ENCODE results near the gene MRPL36. TPM values are rescaled to one million over a fixed set of nuclear protein-coding genes. Genes with fewer than 3 reads are reported as not detected.

Gene MRPL36
- total RNA-seq, 2 donors from 2014 or later, result 48.1 to 52.2 TPM

- H3K4me1 Mint-ChIP-seq (ENCODE audit: low read depth), result no peaks in the 10 kb centered on the region
- no peak overlapping the region for H3K27ac Mint-ChIP-seq
- H3K9me3 Mint-ChIP-seq, result no peaks in the 10 kb centered on the region
- no peak for DNase-seq
- H3K27me3 Mint-ChIP-seq (ENCODE audit: low read depth), result peaks cover 12% of the 10 kb centered on the region
- no peaks in the 10 kb centered on the region for H3K36me3 Mint-ChIP-seq (ENCODE audit: insufficient read depth in 2 of 2)
- no peak overlapping the region for H3K4me3 Mint-ChIP-seq
- ATAC-seq (replicated peaks in 1 of 2), result no peak
Measured at GRCh38 chr5:1836891-1837880, 37.5 kb upstream of the MRPL36 start.

GRCh38 chr5:1836176-1836890, 36.7 kb upstream of the MRPL36 start:
- H3K27ac Mint-ChIP-seq, result no peak overlapping the region
- peaks cover 12% of the 10 kb centered on the region for H3K27me3 Mint-ChIP-seq (ENCODE audit: low read depth)
- H3K36me3 Mint-ChIP-seq (ENCODE audit: insufficient read depth in 2 of 2), result no peaks in the 10 kb centered on the region
- ATAC-seq (replicated peaks in 1 of 2), result no peak
- no peaks in the 10 kb centered on the region for H3K4me1 Mint-ChIP-seq (ENCODE audit: low read depth)
- no peak overlapping the region for H3K4me3 Mint-ChIP-seq
- no peak for DNase-seq
- no peaks in the 10 kb centered on the region for H3K9me3 Mint-ChIP-seq

GRCh38 chr5:1835431-1835830, 35.8 kb upstream of the MRPL36 start:
- no peaks in the 10 kb centered on the region for H3K36me3 Mint-ChIP-seq (ENCODE audit: insufficient read depth in 2 of 2)
- DNase-seq, result no peak
- no peak overlapping the region for H3K4me3 Mint-ChIP-seq
- no peak for ATAC-seq (replicated peaks in 1 of 2)
- H3K9me3 Mint-ChIP-seq, result no peaks in the 10 kb centered on the region
- peaks cover 12% of the 10 kb centered on the region for H3K27me3 Mint-ChIP-seq (ENCODE audit: low read depth)
- H3K4me1 Mint-ChIP-seq (ENCODE audit: low read depth), result no peaks in the 10 kb centered on the region
- no peak overlapping the region for H3K27ac Mint-ChIP-seq

DNA sequence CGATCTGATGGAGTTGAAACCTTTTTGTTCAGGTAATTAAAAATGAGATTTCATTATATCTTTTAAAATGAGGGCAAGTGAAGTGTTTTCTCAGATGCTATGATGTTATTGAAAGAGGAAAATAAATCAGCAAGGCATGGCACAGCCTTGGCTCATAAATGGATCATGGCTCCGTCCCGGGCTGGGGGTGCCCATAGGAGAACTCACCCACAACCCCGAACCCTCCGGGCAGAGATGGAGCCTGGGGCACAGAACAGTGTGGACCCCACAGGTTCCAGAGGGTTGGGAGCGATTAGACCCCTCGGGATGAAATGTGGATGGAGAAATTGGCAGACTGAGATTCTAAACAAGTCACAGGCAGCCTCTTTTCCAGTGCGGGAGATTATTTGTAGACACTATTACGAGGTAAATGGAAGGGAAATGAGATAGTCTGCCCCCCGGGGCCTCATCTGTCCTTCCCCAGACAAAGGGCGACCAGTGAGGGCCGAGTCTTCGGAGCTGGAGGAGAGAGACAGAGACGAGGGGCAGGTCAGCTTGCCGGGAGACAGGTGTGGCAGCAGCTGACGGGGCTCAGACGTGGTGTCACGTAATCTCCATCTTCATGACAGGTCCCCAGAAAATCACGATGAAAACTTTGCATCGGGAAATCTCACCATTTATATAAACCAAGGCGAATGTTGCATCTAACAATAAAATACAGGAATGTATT, 35.2 kb upstream of the MRPL36 start:
- DNase-seq, result no peak
- no peak overlapping the region for H3K27ac Mint-ChIP-seq
- peaks cover 12% of the 10 kb centered on the region for H3K27me3 Mint-ChIP-seq (ENCODE audit: low read depth)
- no peaks in the 10 kb centered on the region for H3K4me1 Mint-ChIP-seq (ENCODE audit: low read depth)
- H3K9me3 Mint-ChIP-seq, result no peaks in the 10 kb centered on the region
- no peak overlapping the region for H3K4me3 Mint-ChIP-seq
- H3K36me3 Mint-ChIP-seq (ENCODE audit: insufficient read depth in 2 of 2), result no peaks in the 10 kb centered on the region
- no peak for ATAC-seq (replicated peaks in 1 of 2)

DNA sequence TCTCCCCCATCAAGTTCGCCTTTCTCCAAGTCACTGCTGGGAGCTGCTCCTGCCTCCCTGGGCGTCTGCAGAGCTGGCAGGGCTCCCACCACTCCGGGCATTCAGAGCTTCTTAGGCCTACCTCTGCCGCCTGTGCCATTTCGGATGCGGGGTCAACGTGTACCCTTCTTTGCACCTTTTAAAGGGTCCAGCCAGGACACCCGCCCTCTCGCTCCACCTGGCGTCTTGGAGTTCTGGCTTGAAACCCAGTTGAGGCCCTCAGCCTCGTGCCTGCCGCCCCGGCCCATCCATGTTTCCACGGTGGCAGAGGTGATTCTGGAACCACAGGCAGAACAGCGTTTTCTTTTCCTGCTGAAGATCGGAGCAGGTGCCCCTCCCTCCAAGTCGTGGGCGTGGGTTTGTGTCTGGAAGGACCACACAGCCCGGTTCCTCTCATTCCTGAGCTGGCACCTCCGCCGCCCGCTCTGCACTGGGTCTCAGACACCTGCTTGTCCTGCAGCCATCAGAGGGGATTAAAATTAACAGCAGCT, 34.5 kb upstream of the MRPL36 start:
- no peaks in the 10 kb centered on the region for H3K9me3 Mint-ChIP-seq
- peaks cover 12% of the 10 kb centered on the region for H3K27me3 Mint-ChIP-seq (ENCODE audit: low read depth)
- H3K4me3 Mint-ChIP-seq, result no peak overlapping the region
- no peak for DNase-seq
- no peaks in the 10 kb centered on the region for H3K4me1 Mint-ChIP-seq (ENCODE audit: low read depth)
- ATAC-seq (replicated peaks in 1 of 2), result no peak
- no peaks in the 10 kb centered on the region for H3K36me3 Mint-ChIP-seq (ENCODE audit: insufficient read depth in 2 of 2)
- H3K27ac Mint-ChIP-seq, result no peak overlapping the region

GRCh38 chr5:1833264-1834021, 33.8 kb upstream of the MRPL36 start:
- Mint-ChIP-seq H3K36me3 (ENCODE audit: insufficient read depth in 2 of 2) (no peaks in the 10 kb centered on the region), H3K9me3 (no peaks in the 10 kb centered on the region), H3K4me1 (ENCODE audit: low read depth) (no peaks in the 10 kb centered on the region), H3K27ac (no peak overlapping the region), H3K27me3 (ENCODE audit: low read depth) (peaks cover 12% of the 10 kb centered on the region), H3K4me3 (no peak overlapping the region)
- ATAC-seq (replicated peaks in 1 of 2) (no peak), DNase-seq (no peak)

- peaks cover 12% of the 10 kb centered on the region for H3K27me3 Mint-ChIP-seq (ENCODE audit: low read depth)
- no peak overlapping the region for H3K27ac Mint-ChIP-seq
- H3K36me3 Mint-ChIP-seq (ENCODE audit: insufficient read depth in 2 of 2), result no peaks in the 10 kb centered on the region
- no peak for DNase-seq
- no peak for ATAC-seq (replicated peaks in 1 of 2)
- no peak overlapping the region for H3K4me3 Mint-ChIP-seq
- no peaks in the 10 kb centered on the region for H3K4me1 Mint-ChIP-seq (ENCODE audit: low read depth)
- no peaks in the 10 kb centered on the region for H3K9me3 Mint-ChIP-seq
Measured at GRCh38 chr5:1832511-1833250, 33.0 kb upstream of the MRPL36 start.

GRCh38 chr5:1831677-1832313, 32.2 kb upstream of the MRPL36 start:
- no peak for DNase-seq
- Mint-ChIP-seq H3K4me1 (ENCODE audit: low read depth) (peaks cover 4% of the 10 kb centered on the region), H3K27ac (no peak overlapping the region), H3K9me3 (no peaks in the 10 kb centered on the region), H3K4me3 (no peak overlapping the region), H3K36me3 (ENCODE audit: insufficient read depth in 2 of 2) (no peaks in the 10 kb centered on the region), H3K27me3 (ENCODE audit: low read depth) (peaks cover 12% of the 10 kb centered on the region)
- ATAC-seq (replicated peaks in 1 of 2), result no peak

DNA sequence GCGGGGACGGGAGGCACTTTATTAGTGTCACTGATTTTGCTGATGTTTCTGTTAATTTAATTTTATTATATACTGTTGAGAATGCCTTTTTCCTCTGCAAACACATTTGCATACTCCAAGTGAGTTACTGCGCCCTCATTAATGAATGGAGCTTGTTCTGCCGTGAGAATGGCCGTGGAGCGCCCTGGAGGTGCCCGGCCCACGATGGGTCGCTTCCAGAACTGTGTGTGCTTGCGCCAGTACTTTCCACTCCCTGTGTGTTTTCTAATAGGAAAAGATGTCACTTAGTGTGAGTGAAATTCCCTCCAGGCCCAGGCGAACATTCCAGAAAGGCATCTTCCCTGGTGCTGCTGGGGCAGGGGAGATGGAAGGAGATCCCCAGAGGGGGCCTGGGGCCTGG, 31.6 kb upstream of the MRPL36 start:
- H3K4me3 Mint-ChIP-seq, result no peak overlapping the region
- H3K27me3 Mint-ChIP-seq (ENCODE audit: low read depth), result peaks cover 12% of the 10 kb centered on the region
- H3K4me1 Mint-ChIP-seq (ENCODE audit: low read depth), result peaks cover 4% of the 10 kb centered on the region
- no peak overlapping the region for H3K27ac Mint-ChIP-seq
- no peak for ATAC-seq (replicated peaks in 1 of 2)
- no peaks in the 10 kb centered on the region for H3K36me3 Mint-ChIP-seq (ENCODE audit: insufficient read depth in 2 of 2)
- H3K9me3 Mint-ChIP-seq, result no peaks in the 10 kb centered on the region
- DNase-seq, result no peak

- Mint-ChIP-seq H3K9me3 (no peaks in the 10 kb centered on the region), H3K36me3 (ENCODE audit: insufficient read depth in 2 of 2) (no peaks in the 10 kb centered on the region)
Measured at GRCh38 chr5:1830571-1831228, 31.1 kb upstream of the MRPL36 start.

DNA sequence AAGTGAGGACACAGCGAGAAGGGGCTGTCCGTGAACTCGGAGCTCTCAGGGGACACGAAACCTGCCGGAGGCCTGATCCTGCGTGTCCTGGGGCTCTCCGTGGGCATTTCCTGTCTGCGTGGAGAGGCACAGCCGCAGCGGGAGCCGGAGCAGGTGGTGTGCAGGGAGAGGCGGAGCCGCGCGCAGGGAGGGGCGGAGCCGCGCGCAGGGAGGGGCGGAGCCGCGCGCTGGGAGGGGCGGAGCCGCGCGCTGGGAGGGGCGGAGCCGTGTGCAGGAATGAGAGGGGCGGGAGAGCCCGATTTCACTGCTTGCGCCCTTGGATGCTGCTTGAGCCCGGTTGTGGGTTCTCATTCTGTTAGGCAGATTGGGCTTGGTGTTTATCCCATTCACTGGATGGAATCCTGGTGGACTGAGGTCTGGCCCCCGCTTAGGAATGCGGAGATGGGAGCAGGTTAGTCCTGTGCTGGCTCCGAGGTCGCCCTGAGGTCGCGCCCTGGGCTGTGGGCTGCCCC, 28.3 kb upstream of the MRPL36 start:
- peak in 1 of 2 donors; percentile 44 for ATAC-seq (replicated peaks in 1 of 2)
- Mint-ChIP-seq H3K9me3 (no peaks in the 10 kb centered on the region), H3K27me3 (ENCODE audit: low read depth) (no peaks in the 10 kb centered on the region), H3K27ac (no peak overlapping the region), H3K4me3 (no peak overlapping the region), H3K36me3 (ENCODE audit: insufficient read depth in 2 of 2) (no peaks in the 10 kb centered on the region), H3K4me1 (ENCODE audit: low read depth) (peaks cover 4% of the 10 kb centered on the region)
- DNase-seq, result no peak

More at GRCh38 chr5:1830571-1831228, 31.1 kb upstream of the MRPL36 start:
- Mint-ChIP-seq H3K4me3 (no peak overlapping the region), H3K27me3 (ENCODE audit: low read depth) (peaks cover 12% of the 10 kb centered on the region), H3K27ac (no peak overlapping the region), H3K4me1 (ENCODE audit: low read depth) (peaks cover 4% of the 10 kb centered on the region)
- no peak for ATAC-seq (replicated peaks in 1 of 2)
- no peak for DNase-seq
